ENCODE data around the gene RPL7A. TPM values are rescaled to one million over a fixed set of nuclear protein-coding genes. Genes with fewer than 3 reads are reported as not detected.
A peak's percentile ranks its signal among the peaks of the same experiment; 100 is the strongest.

The RPL7A gene
- total RNA-seq, 6 experiments from 2014 or later, result 2,011 to 2,156 (median 2,046) TPM

DNA sequence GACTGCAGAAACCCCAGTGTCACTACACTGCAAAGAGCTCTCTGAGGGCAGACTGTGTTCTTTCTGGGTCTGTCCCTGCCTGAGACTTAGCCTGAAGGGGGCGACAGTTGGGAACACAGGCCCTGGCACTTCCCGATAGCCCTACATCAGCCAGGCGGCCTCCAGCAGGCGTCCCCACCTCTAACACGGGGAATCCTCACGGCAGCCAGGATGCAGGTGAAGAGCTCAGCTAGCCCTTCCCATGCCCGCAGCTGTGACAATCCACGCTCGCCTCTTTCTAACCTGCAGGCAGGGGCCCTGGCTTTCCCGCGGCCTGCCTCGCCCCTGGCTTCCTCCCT, 6.0 kb upstream of the RPL7A start:
- Mint-ChIP-seq H3K27me3 (ENCODE audit: insufficient read depth) (no peaks in the 10 kb centered on the region), H3K4me3 (no peak overlapping the region), H3K9me3 (no peaks in the 10 kb centered on the region), H3K27ac (no peak overlapping the region), H3K36me3 (ENCODE audit: low read depth) (peaks cover 11% of the 10 kb centered on the region), H3K4me1 (ENCODE audit: low read depth) (peaks cover 9% of the 10 kb centered on the region)
- no peak; the same call in 1 of the 2 replicates for TF ChIP-seq CTCF (IDR thresholded peaks at IDR 0.05)
- no peak for DNase-seq

GRCh38 chr9:133342570-133342969, 5.4 kb upstream of the RPL7A start:
- no peak for DNase-seq
- Mint-ChIP-seq H3K27ac (no peak overlapping the region), H3K9me3 (no peaks in the 10 kb centered on the region), H3K27me3 (ENCODE audit: insufficient read depth) (no peaks in the 10 kb centered on the region), H3K4me1 (ENCODE audit: low read depth) (peaks cover 11% of the 10 kb centered on the region), H3K4me3 (no peak overlapping the region), H3K36me3 (ENCODE audit: low read depth) (peaks cover 11% of the 10 kb centered on the region)
- peak; percentile 43; the same call in 1 of the 2 replicates for TF ChIP-seq CTCF (IDR thresholded peaks at IDR 0.05)

DNA sequence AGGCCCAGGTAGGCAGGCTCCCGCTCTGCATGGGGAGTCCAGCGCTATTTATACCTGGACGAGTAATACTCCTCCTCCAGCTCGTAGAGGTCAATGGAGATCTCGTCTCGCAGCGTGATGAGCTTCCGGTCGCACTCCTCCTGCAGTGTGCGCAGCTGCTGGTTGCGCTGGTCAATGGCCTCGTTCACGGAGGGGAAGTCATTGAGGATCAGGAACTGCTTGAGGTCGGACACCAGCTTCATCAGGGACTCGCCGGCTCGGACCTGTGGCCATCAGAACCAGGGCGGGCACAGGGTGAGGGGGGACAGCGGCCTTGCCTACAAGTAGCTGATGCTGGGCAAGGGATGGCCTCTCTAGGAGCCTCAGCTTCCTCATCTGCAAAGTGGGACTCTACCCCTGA, 3.9 kb upstream of the RPL7A start:
- peaks cover 6% of the 10 kb centered on the region for H3K27me3 Mint-ChIP-seq (ENCODE audit: insufficient read depth)
- H3K4me1 Mint-ChIP-seq (ENCODE audit: low read depth), result peaks cover 13% of the 10 kb centered on the region
- H3K4me3 Mint-ChIP-seq, result no peak overlapping the region
- peaks cover 5% of the 10 kb centered on the region; the same call in 1 of the 2 replicates for H3K9me3 Mint-ChIP-seq
- H3K27ac Mint-ChIP-seq, result no peak overlapping the region
- no peak for TF ChIP-seq CTCF (IDR thresholded peaks at IDR 0.05)
- DNase-seq, result no peak
- H3K36me3 Mint-ChIP-seq (ENCODE audit: low read depth), result peaks cover 18% of the 10 kb centered on the region

DNA sequence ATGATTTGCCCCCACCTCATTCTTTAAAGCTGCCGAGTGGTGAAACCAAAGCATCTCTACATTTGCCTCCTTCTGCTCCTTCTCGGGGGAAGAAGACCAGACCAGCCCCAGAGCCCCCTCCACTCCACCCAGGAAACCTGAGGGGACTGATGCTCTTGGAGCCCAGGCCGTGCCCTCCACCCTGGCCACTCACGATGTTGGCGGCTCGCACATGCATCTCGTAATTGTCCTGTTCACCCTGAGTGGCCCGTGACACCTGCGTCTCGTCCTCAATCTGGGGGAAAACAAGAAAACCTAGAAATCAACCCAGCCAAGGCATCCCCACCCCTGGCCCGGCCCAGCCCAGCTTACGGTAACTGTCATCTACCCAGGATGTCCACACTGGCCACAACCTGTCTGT, 3.0 kb upstream of the RPL7A start:
- H3K4me3 Mint-ChIP-seq, result no peak overlapping the region
- H3K27me3 Mint-ChIP-seq (ENCODE audit: insufficient read depth), result peaks cover 11% of the 10 kb centered on the region
- peaks cover 8% of the 10 kb centered on the region; the same call in 1 of the 2 replicates for H3K9me3 Mint-ChIP-seq
- TF ChIP-seq CTCF (IDR thresholded peaks at IDR 0.05), result no peak
- peaks cover 22% of the 10 kb centered on the region for H3K4me1 Mint-ChIP-seq (ENCODE audit: low read depth)
- H3K36me3 Mint-ChIP-seq (ENCODE audit: low read depth), result peaks cover 20% of the 10 kb centered on the region
- no peak for DNase-seq
- H3K27ac Mint-ChIP-seq, result no peak overlapping the region

- Mint-ChIP-seq H3K4me1 (ENCODE audit: low read depth) (peaks cover 28% of the 10 kb centered on the region), H3K27ac (no peak overlapping the region), H3K9me3 (peaks cover 8% of the 10 kb centered on the region; the same call in 1 of the 2 replicates), H3K36me3 (ENCODE audit: low read depth) (peaks cover 26% of the 10 kb centered on the region), H3K4me3 (no peak overlapping the region), H3K27me3 (ENCODE audit: insufficient read depth) (peaks cover 14% of the 10 kb centered on the region)
- no peak for DNase-seq
- TF ChIP-seq CTCF (IDR thresholded peaks at IDR 0.05), result no peak
Measured at GRCh38 chr9:133345596-133345995, 2.4 kb upstream of the RPL7A start.

Data from HFFc6 (cell line).